GM12878 (cell line): Measurements from ENCODE around the gene ADRA2C. TPM values are rescaled to one million over a fixed set of nuclear protein-coding genes. Genes with fewer than 3 reads are reported as not detected.

Experiments used
- BHLHE40 ChIP-seq, 2 experiments: fragments of 450-650 bp in 1 of 2; IDR thresholded peaks; 2 replicates each; pipeline ENCODE4 v1.6.1; 2011 to 2017; ENCODE audit warnings: low read depth in 2 of 2, borderline replicate concordance in 1 of 2, improper control_type of control experiment in 1 of 2, low read length in 1 of 2, mild to moderate bottlenecking in 1 of 2
- EP300 ChIP-seq, 2 experiments: fragments of 150-350 bp in 1 of 2; IDR thresholded peaks; 2 replicates each; pipeline ENCODE4 v1.6.1; 2011 to 2012; ENCODE audit warnings: low read depth in 2 of 2, low read length in 2 of 2, borderline replicate concordance in 1 of 2, improper control_type of control experiment in 1 of 2, inconsistent platforms in 1 of 2; ENCODE audit not compliant: control insufficient read depth in 1 of 2
- NBN ChIP-seq: fragments of 450-650 bp; IDR thresholded peaks from 2 replicates; pipeline ENCODE4 v1.6.1; 2016
- polyA plus RNA-seq, 11 experiments: library from polyadenylated mRNA; depleted of rRNA in 4 of 11; unstranded in 6 of 11; stranded (reverse) in 5 of 11; fragments of >200 nt; fragmentation: Nextera tagmentation in 4 of 11; fragmentation: Illumina TruSeq in 1 of 11; extraction: Ambion mirVana in 4 of 11; extraction: Trizol in 1 of 11; gene quantifications; 1 replicate in 1 of 11; 2 replicates in 10 of 11; pipeline versions ENCODE4 v1.2.1 to v1.2.3, GENCODE V29; 2011 to 2016; ENCODE audit warnings: inconsistent platforms in 2 of 11, missing spikeins in 2 of 11, low read depth in 1 of 11
- total RNA-seq, 4 experiments: library from RNA; depleted of rRNA in 3 of 4; stranded (reverse); fragments of >200 nt in 3 of 4; fragmentation: Illumina TruSeq in 1 of 4; extraction: Trizol in 1 of 4; gene quantifications; 2 replicates each; pipeline versions ENCODE4 v1.2.1 to v1.2.3, GENCODE V29; 2013 to 2021
- TF ChIP-seq, protein P1 (sequence below): fragments of 450-650 bp; formaldehyde crosslinking; IDR thresholded peaks from 2 replicates; pipeline ENCODE4 v1.5.0; 2022; ENCODE audit warnings: mild to moderate bottlenecking, missing genetic modification characterization
- TF ChIP-seq, protein P2 (sequence below): fragments of 450-650 bp; conservative IDR thresholded peaks from 2 replicates; pipeline ENCODE4 v1.6.1; 2017; ENCODE audit warnings: mild to moderate bottlenecking, moderate library complexity

Gene ADRA2C
- total and polyA plus RNA-seq, 10 of the 15 experiments (the other 5 are each of a cell fraction or from before 2014, with no cell fraction given), result 0.15 TPM; not detected in 9

- TF ChIP-seq, protein P1, sequence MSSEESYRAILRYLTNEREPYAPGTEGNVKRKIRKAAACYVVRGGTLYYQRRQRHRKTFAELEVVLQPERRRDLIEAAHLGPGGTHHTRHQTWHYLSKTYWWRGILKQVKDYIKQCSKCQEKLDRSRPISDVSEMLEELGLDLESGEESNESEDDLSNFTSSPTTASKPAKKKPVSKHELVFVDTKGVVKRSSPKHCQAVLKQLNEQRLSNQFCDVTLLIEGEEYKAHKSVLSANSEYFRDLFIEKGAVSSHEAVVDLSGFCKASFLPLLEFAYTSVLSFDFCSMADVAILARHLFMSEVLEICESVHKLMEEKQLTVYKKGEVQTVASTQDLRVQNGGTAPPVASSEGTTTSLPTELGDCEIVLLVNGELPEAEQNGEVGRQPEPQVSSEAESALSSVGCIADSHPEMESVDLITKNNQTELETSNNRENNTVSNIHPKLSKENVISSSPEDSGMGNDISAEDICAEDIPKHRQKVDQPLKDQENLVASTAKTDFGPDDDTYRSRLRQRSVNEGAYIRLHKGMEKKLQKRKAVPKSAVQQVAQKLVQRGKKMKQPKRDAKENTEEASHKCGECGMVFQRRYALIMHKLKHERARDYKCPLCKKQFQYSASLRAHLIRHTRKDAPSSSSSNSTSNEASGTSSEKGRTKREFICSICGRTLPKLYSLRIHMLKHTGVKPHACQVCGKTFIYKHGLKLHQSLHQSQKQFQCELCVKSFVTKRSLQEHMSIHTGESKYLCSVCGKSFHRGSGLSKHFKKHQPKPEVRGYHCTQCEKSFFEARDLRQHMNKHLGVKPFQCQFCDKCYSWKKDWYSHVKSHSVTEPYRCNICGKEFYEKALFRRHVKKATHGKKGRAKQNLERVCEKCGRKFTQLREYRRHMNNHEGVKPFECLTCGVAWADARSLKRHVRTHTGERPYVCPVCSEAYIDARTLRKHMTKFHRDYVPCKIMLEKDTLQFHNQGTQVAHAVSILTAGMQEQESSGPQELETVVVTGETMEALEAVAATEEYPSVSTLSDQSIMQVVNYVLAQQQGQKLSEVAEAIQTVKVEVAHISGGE (CRISPR knock-in tag), result no peak
- TF ChIP-seq BHLHE40 (IDR thresholded peaks at IDR 0.05; ENCODE audit: borderline replicate concordance in 1 of 2, low read depth in 2 of 2, low read length in 1 of 2) (no peak), EP300 (IDR thresholded peaks at IDR 0.05; ENCODE audit: borderline replicate concordance in 1 of 2, control insufficient read depth in 1 of 2, low read depth in 2 of 2, low read length in 2 of 2) (no peak), NBN (no peak)
- TF ChIP-seq, protein P2, sequence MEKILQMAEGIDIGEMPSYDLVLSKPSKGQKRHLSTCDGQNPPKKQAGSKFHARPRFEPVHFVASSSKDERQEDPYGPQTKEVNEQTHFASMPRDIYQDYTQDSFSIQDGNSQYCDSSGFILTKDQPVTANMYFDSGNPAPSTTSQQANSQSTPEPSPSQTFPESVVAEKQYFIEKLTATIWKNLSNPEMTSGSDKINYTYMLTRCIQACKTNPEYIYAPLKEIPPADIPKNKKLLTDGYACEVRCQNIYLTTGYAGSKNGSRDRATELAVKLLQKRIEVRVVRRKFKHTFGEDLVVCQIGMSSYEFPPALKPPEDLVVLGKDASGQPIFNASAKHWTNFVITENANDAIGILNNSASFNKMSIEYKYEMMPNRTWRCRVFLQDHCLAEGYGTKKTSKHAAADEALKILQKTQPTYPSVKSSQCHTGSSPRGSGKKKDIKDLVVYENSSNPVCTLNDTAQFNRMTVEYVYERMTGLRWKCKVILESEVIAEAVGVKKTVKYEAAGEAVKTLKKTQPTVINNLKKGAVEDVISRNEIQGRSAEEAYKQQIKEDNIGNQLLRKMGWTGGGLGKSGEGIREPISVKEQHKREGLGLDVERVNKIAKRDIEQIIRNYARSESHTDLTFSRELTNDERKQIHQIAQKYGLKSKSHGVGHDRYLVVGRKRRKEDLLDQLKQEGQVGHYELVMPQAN, result no peak
Measured at GRCh38 chr4:3769642-3770184, 3.5 kb downstream of the ADRA2C start (continued).
